ENCODE results near the gene DAPK1. TPM values are rescaled to one million over a fixed set of nuclear protein-coding genes. Genes with fewer than 3 reads are reported as not detected.

The DAPK1 gene
- total RNA-seq, 1 donor: 8.6 TPM

GRCh38 chr9:87676976-87677775 lies 179.5 kb downstream of the DAPK1 start:
- TF ChIP-seq CTCF (IDR thresholded peaks at IDR 0.05; ENCODE audit: insufficient read depth, low read depth, low read length): no peak
- no peak for DNase-seq (ENCODE audit: low read depth)
- no peak overlapping the region for H3K4me3 ChIP-seq (ENCODE audit: low read depth, low read length)

- DNase-seq (ENCODE audit: low read depth): no peak
These were observed 180.3 kb downstream of the DAPK1 start for GRCh38 chr9:87677776-87678587.

GRCh38 chr9:87678650-87679355 lies 181.1 kb downstream of the DAPK1 start:
- TF ChIP-seq CTCF (IDR thresholded peaks at IDR 0.05; ENCODE audit: insufficient read depth, low read depth, low read length): peak; percentile 92
- no peak overlapping the region for H3K4me3 ChIP-seq (ENCODE audit: low read depth, low read length)
- peak; percentile 80 for DNase-seq (ENCODE audit: low read depth)

More at GRCh38 chr9:87677776-87678587, 180.3 kb downstream of the DAPK1 start:
- no peak overlapping the region for H3K4me3 ChIP-seq (ENCODE audit: low read depth, low read length)
- TF ChIP-seq CTCF (IDR thresholded peaks at IDR 0.05; ENCODE audit: insufficient read depth, low read depth, low read length): no peak

GRCh38 chr9:87681271-87682061 lies 183.8 kb downstream of the DAPK1 start:
- no peak overlapping the region for H3K4me3 ChIP-seq (ENCODE audit: low read depth, low read length)
- DNase-seq (ENCODE audit: low read depth): no peak
- TF ChIP-seq CTCF (IDR thresholded peaks at IDR 0.05; ENCODE audit: insufficient read depth, low read depth, low read length): no peak

GRCh38 chr9:87682085-87682484 lies 184.4 kb downstream of the DAPK1 start:
- no peak for DNase-seq (ENCODE audit: low read depth)
- TF ChIP-seq CTCF (IDR thresholded peaks at IDR 0.05; ENCODE audit: insufficient read depth, low read depth, low read length): no peak
- no peak overlapping the region for H3K4me3 ChIP-seq (ENCODE audit: low read depth, low read length)

GRCh38 chr9:87682618-87683017 lies 185.0 kb downstream of the DAPK1 start:
- no peak for DNase-seq (ENCODE audit: low read depth)
- H3K4me3 ChIP-seq (ENCODE audit: low read depth, low read length): no peak overlapping the region
- TF ChIP-seq CTCF (IDR thresholded peaks at IDR 0.05; ENCODE audit: insufficient read depth, low read depth, low read length): no peak
